Mononuclear cell (primary cell): Measurements from ENCODE around the gene CGRRF1. TPM values are rescaled to one million over a fixed set of nuclear protein-coding genes. Genes with fewer than 3 reads are reported as not detected.

ENCODE experiments used
- H3K27me3 ChIP-seq: 2 replicates; pipeline ENCODE4 v1.6.0; 2011; ENCODE audit warnings: low read length, control low read depth; ENCODE audit not compliant: insufficient read depth
- H3K4me1 ChIP-seq: 2 replicates; pipeline ENCODE4 v1.5.1; 2011; ENCODE audit warnings: mild to moderate bottlenecking, low read length, control low read depth; ENCODE audit not compliant: insufficient read depth
- H3K4me3 ChIP-seq: 2 replicates; pipeline ENCODE4 v1.5.1; 2011; ENCODE audit warnings: mild to moderate bottlenecking, low read length, moderate library complexity
- H3K9me3 ChIP-seq: 2 replicates; pipeline ENCODE4 v1.5.1; 2011; ENCODE audit warnings: low read depth, mild to moderate bottlenecking, control low read depth, low read length
- total RNA-seq: library from RNA; depleted of rRNA; stranded (reverse); fragments of >200 nt; gene quantifications from one replicate; pipeline ENCODE4 v1.2.3, GENCODE V29; 2012

Gene CGRRF1, protein sequence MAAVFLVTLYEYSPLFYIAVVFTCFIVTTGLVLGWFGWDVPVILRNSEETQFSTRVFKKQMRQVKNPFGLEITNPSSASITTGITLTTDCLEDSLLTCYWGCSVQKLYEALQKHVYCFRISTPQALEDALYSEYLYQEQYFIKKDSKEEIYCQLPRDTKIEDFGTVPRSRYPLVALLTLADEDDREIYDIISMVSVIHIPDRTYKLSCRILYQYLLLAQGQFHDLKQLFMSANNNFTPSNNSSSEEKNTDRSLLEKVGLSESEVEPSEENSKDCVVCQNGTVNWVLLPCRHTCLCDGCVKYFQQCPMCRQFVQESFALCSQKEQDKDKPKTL
- 36.4 TPM for total RNA-seq

DNA sequence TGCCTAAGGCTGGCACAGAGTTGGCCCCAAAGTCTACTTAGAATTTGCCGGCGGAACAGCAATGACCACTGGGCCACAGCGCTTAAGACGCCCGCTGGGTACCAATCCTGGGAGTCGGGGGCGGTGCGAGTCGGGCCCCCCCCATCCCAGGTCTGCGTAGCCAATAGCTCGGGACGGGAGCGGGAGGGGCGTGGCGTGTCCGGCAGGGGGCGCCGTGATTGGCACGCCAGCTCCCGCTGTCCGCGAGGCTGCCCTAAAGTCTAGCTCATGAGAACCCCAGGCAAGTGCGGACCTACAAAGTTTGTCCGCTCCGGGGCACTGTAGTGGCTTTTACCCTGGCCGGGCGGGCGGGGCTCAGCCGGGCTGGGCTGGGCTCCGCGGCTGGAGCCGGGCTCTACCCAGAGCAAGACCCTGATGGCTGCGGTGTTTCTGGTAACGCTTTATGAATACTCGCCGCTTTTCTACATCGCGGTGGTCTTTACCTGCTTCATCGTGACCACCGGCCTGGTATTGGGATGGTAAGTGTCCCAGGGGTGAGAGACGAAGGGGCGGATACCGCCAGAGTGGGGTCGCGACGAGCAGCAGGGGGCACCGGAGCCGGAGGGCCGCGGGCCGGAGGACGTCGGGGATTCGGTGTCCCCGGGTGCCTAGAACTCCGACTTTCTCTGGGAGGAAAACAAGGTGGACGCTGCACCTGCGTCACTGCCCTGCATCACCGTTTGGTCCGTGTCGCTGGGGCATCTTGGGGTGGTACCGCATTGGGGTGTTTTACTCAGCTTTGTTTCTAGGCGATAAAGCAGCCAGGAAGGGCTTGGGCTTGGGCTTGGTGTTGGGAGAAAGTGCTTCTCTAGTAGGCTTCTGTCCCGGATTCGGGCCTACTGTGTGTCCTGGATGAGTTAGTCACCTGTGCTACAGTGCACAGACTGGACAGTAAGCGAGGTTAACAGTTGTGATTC is at the start of gene CGRRF1:
TSS of gene CGRRF1 (plus strand) at position 361 of the 956 bp plus-strand sequence. CDS start at position 415, 54 bp downstream.
- H3K4me1 ChIP-seq: peaks cover 24% of the 10 kb centered on the region
- peak within 1 kb of the TSS; percentile 79 for H3K4me3 ChIP-seq

DNA sequence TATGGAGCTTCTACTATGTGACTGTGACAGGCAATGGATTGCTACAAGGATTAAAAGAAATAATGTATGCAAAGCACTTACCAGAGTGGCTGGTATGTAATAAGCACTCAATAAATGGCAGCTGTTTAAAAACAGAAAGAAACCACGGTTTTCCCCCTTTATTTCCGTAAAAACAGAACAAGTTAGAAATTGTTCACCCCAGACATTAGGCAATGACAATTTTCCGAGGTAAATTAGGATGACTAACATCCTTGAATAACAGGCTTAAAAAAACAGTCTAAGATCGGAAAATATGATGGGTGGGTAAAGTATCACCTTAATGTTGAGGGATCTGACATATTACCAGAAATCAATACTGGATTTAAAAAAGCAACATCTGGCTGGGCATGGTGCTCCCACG is 47.7 kb upstream of the CGRRF1 start:
- Histone ChIP-seq H3K9me3 (no peaks in the 10 kb centered on the region), H3K4me3 (no peak overlapping the region), H3K4me1 (peaks cover 5% of the 10 kb centered on the region), H3K27me3 (no peaks in the 10 kb centered on the region)

More for the DNA sequence above, at the start of gene CGRRF1:
- Histone ChIP-seq H3K27me3 (no peaks in the 10 kb centered on the region), H3K9me3 (no peaks in the 10 kb centered on the region)

DNA sequence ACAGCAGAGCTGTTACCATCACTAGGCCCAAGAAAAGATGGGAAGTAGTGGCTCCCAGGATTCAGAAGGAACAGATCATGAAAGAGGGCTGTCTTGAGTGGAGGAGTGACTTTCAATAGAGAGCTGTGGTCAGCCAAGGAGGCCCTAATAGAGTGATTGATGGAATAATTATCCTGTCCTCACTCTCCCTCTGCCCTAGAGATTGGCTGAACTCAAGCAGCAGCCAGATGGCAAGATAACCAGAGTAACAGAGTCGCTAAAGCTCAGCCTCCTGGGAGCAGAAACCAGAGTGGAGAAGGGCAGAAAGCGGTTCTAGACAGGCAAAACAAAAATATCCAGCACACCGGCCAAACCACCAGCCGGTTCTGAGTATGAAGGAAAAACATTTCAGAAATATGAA is 44.1 kb upstream of the CGRRF1 start:
- Histone ChIP-seq H3K4me1 (peaks cover 5% of the 10 kb centered on the region), H3K27me3 (no peaks in the 10 kb centered on the region), H3K4me3 (no peak overlapping the region), H3K9me3 (peaks cover 9% of the 10 kb centered on the region)

DNA sequence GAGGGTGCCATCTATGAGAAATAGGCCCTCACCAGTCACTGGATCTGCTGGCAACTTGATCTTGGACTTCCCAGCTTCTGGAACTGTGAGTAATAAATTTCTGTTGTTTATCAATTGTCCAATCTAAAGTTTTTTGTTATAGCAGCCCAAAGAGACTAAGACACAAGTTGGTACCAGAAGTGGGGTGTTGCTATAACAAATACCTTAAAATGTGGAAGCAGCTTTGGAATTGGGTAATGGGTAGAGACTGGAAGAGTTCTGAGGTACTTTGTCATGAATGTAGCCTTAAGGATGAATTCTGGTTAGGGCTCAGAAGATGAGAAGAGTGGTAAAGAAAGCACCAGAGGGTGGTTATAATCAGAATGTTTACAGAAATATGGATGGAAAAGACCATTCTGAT is 42.4 kb upstream of the CGRRF1 start:
- Histone ChIP-seq H3K9me3 (peaks cover 9% of the 10 kb centered on the region), H3K4me3 (no peak overlapping the region), H3K27me3 (no peaks in the 10 kb centered on the region), H3K4me1 (peaks cover 5% of the 10 kb centered on the region)

DNA sequence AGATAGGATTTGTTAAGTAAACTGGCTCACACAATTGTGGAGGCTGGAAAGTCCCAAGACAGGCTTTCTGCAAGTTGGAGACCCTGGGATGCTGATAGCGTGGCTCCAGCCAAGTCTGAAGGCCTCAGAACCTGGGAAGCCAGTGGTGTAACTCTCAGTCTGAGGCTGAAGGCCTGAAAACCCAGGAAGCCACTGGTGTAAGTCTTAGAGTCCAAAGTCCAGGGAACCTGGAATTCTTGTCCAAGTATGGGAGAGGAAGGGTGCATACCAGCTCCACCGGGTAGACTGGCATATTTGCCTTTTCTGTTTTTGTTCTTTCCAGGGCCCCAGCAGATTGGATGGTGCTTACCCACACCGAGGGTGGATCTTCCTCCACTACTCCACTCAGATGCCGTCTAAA is 39.0 kb upstream of the CGRRF1 start:
- Histone ChIP-seq H3K27me3 (no peaks in the 10 kb centered on the region), H3K4me1 (no peaks in the 10 kb centered on the region), H3K4me3 (no peak overlapping the region), H3K9me3 (peaks cover 9% of the 10 kb centered on the region)

DNA sequence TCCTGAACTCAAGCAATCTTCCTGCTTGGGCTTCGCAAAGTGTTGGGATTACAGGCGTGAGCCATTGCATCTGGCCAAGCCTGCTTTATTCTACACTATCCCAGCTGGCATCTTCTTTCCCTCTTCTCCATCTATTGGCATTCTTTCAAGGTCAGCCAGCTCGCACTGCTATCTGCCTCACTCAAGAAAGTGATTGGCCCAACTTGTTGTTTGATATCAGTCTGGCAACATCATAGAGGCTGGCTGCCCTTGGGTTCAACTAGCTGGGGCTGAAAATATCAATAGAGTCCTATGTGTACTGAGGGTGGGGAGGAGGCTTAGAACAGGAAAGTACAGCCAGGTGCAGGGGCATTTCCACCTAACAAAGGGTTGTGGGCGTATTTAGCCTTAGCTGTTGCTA is 38.1 kb upstream of the CGRRF1 start:
- no peaks in the 10 kb centered on the region for H3K27me3 ChIP-seq
- H3K9me3 ChIP-seq: peaks cover 9% of the 10 kb centered on the region
- H3K4me3 ChIP-seq: no peak overlapping the region
- H3K4me1 ChIP-seq: no peaks in the 10 kb centered on the region

DNA sequence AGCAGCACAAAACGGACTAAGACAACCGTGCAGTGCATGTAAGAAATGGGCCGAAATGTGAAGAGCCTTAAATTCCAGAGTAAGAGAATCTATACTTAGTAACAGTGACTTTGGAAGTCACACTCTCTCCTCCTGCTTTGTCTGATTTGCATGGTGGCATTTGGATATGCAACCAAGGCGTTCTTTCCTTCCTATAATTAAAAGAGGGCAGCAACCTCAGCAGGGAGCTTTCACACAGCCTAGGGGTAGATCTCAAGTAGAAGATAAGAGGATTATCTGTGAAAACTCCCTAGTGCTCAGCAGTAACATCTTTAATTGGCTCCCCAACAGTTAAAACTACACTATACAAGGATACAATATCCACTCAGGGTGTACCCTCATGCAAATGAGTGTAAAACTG is 37.4 kb upstream of the CGRRF1 start:
- Histone ChIP-seq H3K4me1 (no peaks in the 10 kb centered on the region), H3K9me3 (peaks cover 8% of the 10 kb centered on the region), H3K27me3 (no peaks in the 10 kb centered on the region), H3K4me3 (no peak overlapping the region)

DNA sequence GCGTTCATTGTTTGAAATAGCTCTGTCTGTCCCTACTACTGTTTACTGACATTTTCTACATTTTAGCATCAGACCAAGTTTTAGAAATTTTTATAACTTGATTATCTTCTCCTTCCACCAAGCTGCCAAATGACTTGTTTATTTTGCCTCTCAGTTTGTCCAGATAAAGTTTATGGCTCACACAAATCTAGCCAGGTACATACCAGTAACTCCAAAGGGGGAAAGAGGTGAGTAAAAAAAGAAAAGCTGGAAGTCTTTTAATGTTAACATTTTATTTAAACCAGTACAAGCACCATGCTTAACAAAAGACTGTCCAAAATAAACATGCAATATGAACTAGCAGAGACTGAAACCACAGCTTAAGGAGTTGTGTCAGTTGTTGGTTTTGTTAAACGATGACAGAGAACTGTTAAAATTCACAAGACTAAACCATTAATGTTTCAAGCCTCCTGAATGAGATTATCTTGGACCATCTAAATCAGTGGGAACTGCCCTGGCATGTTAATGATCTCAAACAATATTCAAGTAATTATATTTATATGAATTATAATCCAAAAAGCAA is 35.4 kb upstream of the CGRRF1 start:
- Histone ChIP-seq H3K4me3 (no peak overlapping the region), H3K9me3 (no peaks in the 10 kb centered on the region), H3K4me1 (no peaks in the 10 kb centered on the region), H3K27me3 (no peaks in the 10 kb centered on the region)

DNA sequence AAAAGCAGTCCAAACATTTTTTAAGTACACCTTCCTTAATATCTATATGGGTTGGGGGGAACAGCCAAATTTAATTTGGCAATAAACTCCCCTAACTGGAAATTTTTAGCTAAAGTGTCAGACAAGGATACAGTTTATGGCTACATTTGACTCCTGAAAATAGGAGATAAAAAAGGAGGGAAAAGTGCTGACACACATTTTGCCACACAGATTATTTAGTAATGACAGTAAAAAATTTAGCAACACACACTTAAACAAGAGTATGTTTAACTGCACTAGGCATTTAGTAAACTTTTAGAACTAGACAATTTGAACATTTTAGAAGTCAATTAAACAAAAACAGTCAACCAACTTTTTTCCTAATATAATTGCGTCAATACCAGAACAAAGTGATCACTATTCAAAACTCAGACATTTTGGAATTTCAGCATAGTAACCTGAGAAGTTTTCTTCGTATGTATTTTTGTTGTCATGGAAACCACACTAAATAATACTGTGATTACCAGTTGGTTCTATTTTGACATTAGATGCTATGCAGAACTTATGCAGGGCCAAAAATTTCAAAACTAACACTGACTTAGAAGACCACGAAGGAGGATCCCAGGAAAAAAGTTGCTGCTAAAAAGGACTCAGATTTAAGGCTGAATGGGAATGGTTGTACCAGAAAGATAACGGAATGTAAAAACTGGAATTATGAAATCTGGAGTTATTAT is 34.4 kb upstream of the CGRRF1 start:
- Histone ChIP-seq H3K4me1 (no peaks in the 10 kb centered on the region), H3K9me3 (no peaks in the 10 kb centered on the region)

DNA sequence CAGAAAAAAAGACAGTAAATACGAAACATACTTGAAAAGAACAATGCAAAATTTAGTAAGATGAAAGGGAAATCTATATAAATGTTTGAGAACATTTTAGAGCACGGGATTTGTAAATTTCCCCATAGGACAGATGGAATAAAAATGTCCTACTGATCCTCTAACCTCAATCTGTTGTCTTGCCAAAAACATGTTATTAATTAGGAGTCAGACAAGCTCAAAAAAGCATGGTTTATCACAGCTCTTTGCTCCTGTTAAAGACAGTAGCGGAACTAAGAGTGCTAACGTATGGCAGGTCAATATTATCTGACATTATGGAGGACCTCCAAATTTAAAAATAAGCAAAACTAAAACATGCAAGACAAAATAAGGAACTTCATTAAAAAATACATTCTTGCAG is 33.8 kb upstream of the CGRRF1 start:
- Histone ChIP-seq H3K4me1 (no peaks in the 10 kb centered on the region), H3K9me3 (no peaks in the 10 kb centered on the region), H3K4me3 (no peak overlapping the region), H3K27me3 (no peaks in the 10 kb centered on the region)

More for the DNA sequence above, 34.4 kb upstream of the CGRRF1 start:
- no peaks in the 10 kb centered on the region for H3K27me3 ChIP-seq
- no peak overlapping the region for H3K4me3 ChIP-seq

DNA sequence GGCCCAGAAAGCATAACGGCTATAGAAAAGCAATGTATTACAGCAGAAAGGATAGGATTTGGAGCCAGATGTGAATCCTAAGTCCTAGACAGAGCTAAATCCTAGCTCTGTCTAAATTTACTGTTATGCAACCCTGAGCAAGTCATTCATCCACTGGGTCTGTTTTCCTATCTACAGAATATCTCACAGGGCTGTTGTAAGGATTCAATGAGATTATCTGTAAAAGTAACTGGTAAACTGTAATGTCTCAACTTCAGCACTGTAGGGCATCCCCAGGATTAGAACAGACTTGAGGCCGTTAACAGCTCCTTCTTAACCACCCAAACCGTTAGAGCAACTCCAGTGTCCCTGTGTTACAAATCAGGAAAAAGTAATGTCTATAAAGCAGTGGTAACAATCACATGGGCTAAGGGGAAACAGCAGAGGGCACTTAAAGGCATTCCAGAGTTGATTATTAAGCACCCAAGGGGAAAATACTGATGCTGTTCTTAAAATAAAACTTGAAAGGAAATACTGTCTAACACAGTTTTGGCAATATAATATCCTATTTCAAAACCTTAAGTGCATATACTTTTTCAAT is 31.0 kb upstream of the CGRRF1 start:
- H3K4me3 ChIP-seq: no peak overlapping the region
- no peaks in the 10 kb centered on the region for H3K9me3 ChIP-seq
- H3K27me3 ChIP-seq: no peaks in the 10 kb centered on the region
- H3K4me1 ChIP-seq: peaks cover 3% of the 10 kb centered on the region

DNA sequence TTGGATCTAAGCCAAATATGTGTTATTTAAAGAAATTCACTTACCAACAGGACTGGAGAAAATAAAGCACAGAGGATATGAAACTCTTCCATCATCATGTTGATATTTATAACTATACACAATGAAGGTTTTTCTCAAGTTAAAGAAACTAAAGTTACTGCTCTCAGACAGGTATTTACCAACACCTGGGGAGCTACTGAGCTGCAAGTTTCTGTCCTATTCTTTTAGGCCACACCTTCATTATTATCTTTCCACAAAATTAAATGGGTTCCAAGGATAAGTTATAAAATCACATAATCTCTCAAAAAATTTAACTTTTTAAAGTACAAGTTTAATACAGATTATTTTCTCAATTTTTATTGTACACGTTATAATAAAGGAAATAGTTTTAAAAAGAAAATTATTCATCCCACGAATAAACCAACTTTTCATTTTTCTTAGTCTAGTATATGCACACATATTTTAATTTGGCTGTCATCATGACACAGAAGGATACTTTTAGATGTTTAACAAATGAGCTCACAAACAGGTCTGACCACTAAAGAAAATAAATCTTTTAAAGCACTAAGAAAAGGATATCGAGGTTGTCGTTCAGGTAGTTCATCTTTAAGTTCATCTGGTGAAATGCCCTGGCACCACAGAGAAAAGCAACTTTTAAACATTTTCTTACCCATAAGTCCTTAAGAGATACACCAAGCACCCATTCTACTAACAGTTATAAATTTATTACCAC is 28.7 kb upstream of the CGRRF1 start:
- Histone ChIP-seq H3K4me3 (no peak overlapping the region), H3K9me3 (no peaks in the 10 kb centered on the region), H3K4me1 (peaks cover 17% of the 10 kb centered on the region), H3K27me3 (no peaks in the 10 kb centered on the region)

DNA sequence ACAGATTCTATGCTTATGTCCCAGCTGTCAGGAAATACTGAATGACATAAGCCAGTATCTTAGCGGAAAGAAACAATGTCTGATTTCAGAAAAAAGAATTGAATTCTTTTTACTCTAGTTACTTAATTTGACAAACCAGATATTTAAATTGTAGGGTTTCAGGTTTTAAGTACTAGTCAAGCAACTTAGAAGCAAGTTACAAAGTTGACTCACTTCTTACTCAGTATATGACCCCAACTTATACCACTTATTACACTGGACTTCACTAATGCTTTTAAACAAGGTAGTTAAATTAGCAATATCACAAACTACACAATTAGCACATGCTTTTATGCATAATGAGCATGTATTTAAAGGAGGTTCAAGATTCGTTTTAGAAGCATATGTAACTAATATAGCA is 28.0 kb upstream of the CGRRF1 start:
- Histone ChIP-seq H3K27me3 (no peaks in the 10 kb centered on the region), H3K9me3 (no peaks in the 10 kb centered on the region), H3K4me1 (peaks cover 24% of the 10 kb centered on the region), H3K4me3 (no peak overlapping the region)
